Measurements from ENCODE around the gene IGFBP7. TPM values are rescaled to one million over a fixed set of nuclear protein-coding genes. Genes with fewer than 3 reads are reported as not detected.

The IGFBP7 gene
- total RNA-seq, 1 experiment from 2014 or later, result 61.9 TPM

DNA sequence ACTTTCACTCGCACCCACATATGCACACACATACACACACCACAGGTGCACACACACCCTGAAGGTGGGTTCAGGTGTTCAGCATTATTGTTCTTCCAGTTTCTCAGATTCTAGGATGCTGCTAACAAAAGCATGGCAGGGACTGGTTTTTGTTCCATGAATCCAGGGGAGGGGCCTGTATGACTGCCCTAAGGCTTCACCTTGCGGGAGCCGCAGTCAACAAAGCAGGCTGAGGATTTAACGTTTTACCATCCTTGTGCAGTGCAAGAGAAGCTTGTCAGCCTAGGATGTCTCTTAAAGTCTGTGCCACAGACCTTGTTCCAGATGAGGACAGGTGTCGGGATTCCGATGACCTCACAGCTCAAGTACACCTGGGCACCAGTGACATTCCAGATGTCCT, 69.7 kb downstream of the IGFBP7 start:
- no TSS peak for BruUV-seq (replicated peaks)
- no peak for DNase-seq (ENCODE audit: unreplicated experiment)
- no peak overlapping the region for H3K4me3 Mint-ChIP-seq (ENCODE audit: unreplicated experiment)
- H3K27ac Mint-ChIP-seq (ENCODE audit: low read depth, unreplicated experiment), result no peak overlapping the region
- ChIA-PET CTCF (interaction anchor here (0.5 to 9.8 kb wide), 9 partner anchors 10 to 1600 kb away, joined by 3 to 213 read pairs (median 3); partner anchors contain the start of gene NOA1), POLR2A (interaction anchor here (0.6 to 1.1 kb wide), 5 partner anchors 9 to 123 kb away, joined by 3 read pairs; partner anchors contain the start of gene POLR2B)
- TF ChIP-seq, protein P1, sequence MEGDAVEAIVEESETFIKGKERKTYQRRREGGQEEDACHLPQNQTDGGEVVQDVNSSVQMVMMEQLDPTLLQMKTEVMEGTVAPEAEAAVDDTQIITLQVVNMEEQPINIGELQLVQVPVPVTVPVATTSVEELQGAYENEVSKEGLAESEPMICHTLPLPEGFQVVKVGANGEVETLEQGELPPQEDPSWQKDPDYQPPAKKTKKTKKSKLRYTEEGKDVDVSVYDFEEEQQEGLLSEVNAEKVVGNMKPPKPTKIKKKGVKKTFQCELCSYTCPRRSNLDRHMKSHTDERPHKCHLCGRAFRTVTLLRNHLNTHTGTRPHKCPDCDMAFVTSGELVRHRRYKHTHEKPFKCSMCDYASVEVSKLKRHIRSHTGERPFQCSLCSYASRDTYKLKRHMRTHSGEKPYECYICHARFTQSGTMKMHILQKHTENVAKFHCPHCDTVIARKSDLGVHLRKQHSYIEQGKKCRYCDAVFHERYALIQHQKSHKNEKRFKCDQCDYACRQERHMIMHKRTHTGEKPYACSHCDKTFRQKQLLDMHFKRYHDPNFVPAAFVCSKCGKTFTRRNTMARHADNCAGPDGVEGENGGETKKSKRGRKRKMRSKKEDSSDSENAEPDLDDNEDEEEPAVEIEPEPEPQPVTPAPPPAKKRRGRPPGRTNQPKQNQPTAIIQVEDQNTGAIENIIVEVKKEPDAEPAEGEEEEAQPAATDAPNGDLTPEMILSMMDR (IDR thresholded peaks at IDR 0.05; ENCODE audit: unreplicated experiment), result no peak
- no peaks in the 10 kb centered on the region for H3K36me3 Mint-ChIP-seq (ENCODE audit: insufficient read depth, unreplicated experiment)
- H3K27me3 Mint-ChIP-seq (ENCODE audit: insufficient read depth, unreplicated experiment), result no peaks in the 10 kb centered on the region
- intact Hi-C loops (cut with micrococcal nuclease), result no loop called here
- H3K4me1 Mint-ChIP-seq (ENCODE audit: insufficient read depth, unreplicated experiment), result peaks cover 29% of the 10 kb centered on the region
- H3K9me3 Mint-ChIP-seq (ENCODE audit: unreplicated experiment), result no peaks in the 10 kb centered on the region

GRCh38 chr4:57039345-57039744, 70.8 kb downstream of the IGFBP7 start:
- Mint-ChIP-seq H3K4me1 (ENCODE audit: insufficient read depth, unreplicated experiment) (peaks cover 26% of the 10 kb centered on the region), H3K4me3 (ENCODE audit: unreplicated experiment) (no peak overlapping the region), H3K27me3 (ENCODE audit: insufficient read depth, unreplicated experiment) (no peaks in the 10 kb centered on the region), H3K27ac (ENCODE audit: low read depth, unreplicated experiment) (no peak overlapping the region), H3K36me3 (ENCODE audit: insufficient read depth, unreplicated experiment) (no peaks in the 10 kb centered on the region), H3K9me3 (ENCODE audit: unreplicated experiment) (no peaks in the 10 kb centered on the region)
- BruUV-seq (replicated peaks), result no TSS peak
- intact Hi-C loops (cut with micrococcal nuclease), result loop anchor here (5.0 to 10.0 kb wide), 3 partner anchors 75 to 388 kb away; partner anchors contain the start of gene IGFBP7
- TF ChIP-seq, protein P1 (IDR thresholded peaks at IDR 0.05; ENCODE audit: unreplicated experiment), result no peak
- DNase-seq (ENCODE audit: unreplicated experiment), result peak; percentile 56
- POLR2A ChIA-PET, result interaction anchor here (3.5 kb wide), 1 partner anchor 43 kb away, joined by 15 read pairs; no protein-coding TSS in a partner anchor
- CTCF ChIA-PET, result interaction anchor here (0.6 to 9.8 kb wide), 10 partner anchors 8 to 386 kb away, joined by 3 to 213 read pairs (median 18); no protein-coding TSS in a partner anchor

GRCh38 chr4:57037982-57038604, 72.1 kb downstream of the IGFBP7 start:
- Mint-ChIP-seq H3K4me1 (ENCODE audit: insufficient read depth, unreplicated experiment) (peaks cover 24% of the 10 kb centered on the region), H3K27me3 (ENCODE audit: insufficient read depth, unreplicated experiment) (no peaks in the 10 kb centered on the region), H3K9me3 (ENCODE audit: unreplicated experiment) (no peaks in the 10 kb centered on the region), H3K4me3 (ENCODE audit: unreplicated experiment) (no peak overlapping the region), H3K27ac (ENCODE audit: low read depth, unreplicated experiment) (no peak overlapping the region), H3K36me3 (ENCODE audit: insufficient read depth, unreplicated experiment) (peaks cover 10% of the 10 kb centered on the region)
- peak; percentile 76 for DNase-seq (ENCODE audit: unreplicated experiment)
- ChIA-PET POLR2A (interaction anchor here (0.6 to 3.5 kb wide), 7 partner anchors 10 to 828 kb away, joined by 3 to 15 read pairs (median 5); no protein-coding TSS in a partner anchor), CTCF (interaction anchor here (0.5 to 9.8 kb wide), 66 partner anchors 9 to 1454 kb away, joined by 3 to 213 read pairs (median 5); no protein-coding TSS in a partner anchor)
- BruUV-seq (replicated peaks), result no TSS peak
- TF ChIP-seq, protein P1 (IDR thresholded peaks at IDR 0.05; ENCODE audit: unreplicated experiment), result peak; percentile 89
- intact Hi-C loops (cut with micrococcal nuclease), result loop anchor here (1.0 to 10.0 kb wide), 4 partner anchors 77 to 389 kb away; partner anchors contain the start of gene IGFBP7

- POLR2A ChIA-PET, result interaction anchor here (0.6 to 1.4 kb wide), 6 partner anchors 14 to 122 kb away, joined by 3 to 6 read pairs (median 4); partner anchors contain the start of gene POLR2B
- Mint-ChIP-seq H3K36me3 (ENCODE audit: insufficient read depth, unreplicated experiment) (peaks cover 43% of the 10 kb centered on the region), H3K9me3 (ENCODE audit: unreplicated experiment) (no peaks in the 10 kb centered on the region), H3K27ac (ENCODE audit: low read depth, unreplicated experiment) (no peak overlapping the region), H3K4me1 (ENCODE audit: insufficient read depth, unreplicated experiment) (peaks cover 12% of the 10 kb centered on the region), H3K4me3 (ENCODE audit: unreplicated experiment) (no peak overlapping the region), H3K27me3 (ENCODE audit: insufficient read depth, unreplicated experiment) (no peaks in the 10 kb centered on the region)
- DNase-seq (ENCODE audit: unreplicated experiment), result no peak
- CTCF ChIA-PET, result interaction anchor here (0.8 to 9.8 kb wide), 3 partner anchors 11 to 130 kb away, joined by 3 to 213 read pairs (median 3); no protein-coding TSS in a partner anchor
- intact Hi-C loops (cut with micrococcal nuclease), result loop anchor here (10.0 kb wide), 1 partner anchor 80 kb away; the partner anchor contains the start of gene IGFBP7
- no TSS peak for BruUV-seq (replicated peaks)
- TF ChIP-seq, protein P1 (IDR thresholded peaks at IDR 0.05; ENCODE audit: unreplicated experiment), result no peak
Measured at GRCh38 chr4:57034520-57034919, 75.7 kb downstream of the IGFBP7 start.
